ENCODE data around the gene MRPL42. TPM values are rescaled to one million over a fixed set of nuclear protein-coding genes. Genes with fewer than 3 reads are reported as not detected.
"Not testable (repeated sequence)": the region's sequence is repeated elsewhere in the genome, so short reads cannot be mapped to it uniquely, and the experiment has no call there.

Gene MRPL42
- total and polyA plus RNA-seq, 2 of the 4 experiments (the other 2 are of a cell fraction) = 64.2 to 90.7 TPM

DNA sequence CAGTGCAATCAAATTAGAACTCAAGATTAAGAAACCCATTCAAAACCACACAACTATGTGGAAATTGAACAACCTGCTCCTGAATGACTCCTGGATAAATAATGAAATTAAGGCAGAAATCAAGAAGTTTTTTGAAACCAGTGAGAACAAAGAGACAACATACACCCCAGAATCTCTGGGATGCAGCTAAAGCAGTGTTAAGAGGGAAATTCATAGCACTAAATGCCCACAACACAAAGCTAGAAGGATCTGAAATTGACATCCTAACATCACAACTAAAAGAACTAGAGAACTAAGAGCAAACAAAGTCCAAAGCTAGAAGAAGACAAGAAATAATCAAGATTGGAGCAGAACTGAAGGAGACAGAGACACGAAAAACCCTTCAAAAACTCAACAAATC is 91.4 kb downstream of the MRPL42 start:
- dilution Hi-C loops (cut with HindIII; ENCODE audit: low sequenced_read_pairs, unreplicated experiment); H2BK5ac ChIP-seq (ENCODE audit: low read depth, low read length, poor library complexity, severe bottlenecking); ATAC-seq (ENCODE audit: low read depth); H2AFZ ChIP-seq (replicated peaks; ENCODE audit: low read length, poor library complexity); H3K9me1 ChIP-seq (ENCODE audit: insufficient read depth, low read length); H4K91ac ChIP-seq (ENCODE audit: insufficient read depth, low read depth, low read length); H4K5ac ChIP-seq (ENCODE audit: low read depth, low read length); H3K27ac ChIP-seq (ENCODE audit: insufficient read depth, low read length); in situ Hi-C loops (cut with MboI; ENCODE audit: low sequenced_read_pairs); H2BK20ac ChIP-seq (ENCODE audit: low read depth, low read length); H3K4ac ChIP-seq (ENCODE audit: low read depth, low read length); H3K4me1 ChIP-seq (ENCODE audit: control insufficient read depth, insufficient read depth, low read length); BruUV-seq (replicated peaks); H2AK9ac ChIP-seq (replicated peaks; ENCODE audit: low read depth, low read length, poor library complexity); H3K36me3 ChIP-seq (ENCODE audit: control insufficient read depth, insufficient read depth, low read length); H3K4me2 ChIP-seq (ENCODE audit: low read depth, low read length); DNase-seq; POLR2A ChIA-PET (ENCODE audit: unreplicated experiment); H3K27me3 ChIP-seq (ENCODE audit: control insufficient read depth, insufficient read depth, low read length); H3K56ac ChIP-seq (ENCODE audit: extremely low read depth, insufficient read depth, low read length); H2BK120ac ChIP-seq (ENCODE audit: low read depth, low read length); H3K23ac ChIP-seq (ENCODE audit: low read depth, low read length); H2AK5ac ChIP-seq (ENCODE audit: low read depth, low read length); H4K8ac ChIP-seq (ENCODE audit: low read depth in 2 of 2, low read length in 2 of 2); H3K18ac ChIP-seq (ENCODE audit: low read depth, low read length); H3K4me3 ChIP-seq (ENCODE audit: insufficient read depth, low read depth, low read length); H3K9me3 ChIP-seq (ENCODE audit: control insufficient read depth, insufficient read depth, low read length); intact Hi-C loops (cut with micrococcal nuclease); H3K9ac ChIP-seq (ENCODE audit: low read depth, low read length); H2BK15ac ChIP-seq (ENCODE audit: low read depth, low read length); H4K20me1 ChIP-seq (ENCODE audit: insufficient read depth, low read length); H3K14ac ChIP-seq (replicated peaks; ENCODE audit: low read depth, low read length): not testable (repeated sequence)
- H3K79me1 ChIP-seq (ENCODE audit: low read depth in 1 of 2, low read length in 2 of 2) = peaks cover 3 to 13% of the 10 kb centered on the region in 2 experiments; a peak in 3 of 4 replicates
- CTCF ChIA-PET = interaction anchor here (0.5 to 1.0 kb wide), 2 partner anchors 15 to 655 kb away, joined by 3 to 5 read pairs; no protein-coding TSS in a partner anchor
- no CpG with 5 or more reads among the region's 1 CpG for whole genome bisulfite sequencing, 2 experiments (ENCODE audit: extremely low coverage in 2 of 2, insufficient read length in 1 of 2)
